GM21367 (cell line): Measurements from ENCODE around the gene GNA12.

ENCODE experiments used
- ATAC-seq: cut with Tn5 transposase; IDR thresholded peaks from one replicate; pipeline ENCODE4 v1.9.1; 2021; ENCODE audit not compliant: unreplicated experiment

Gene GNA12

DNA sequence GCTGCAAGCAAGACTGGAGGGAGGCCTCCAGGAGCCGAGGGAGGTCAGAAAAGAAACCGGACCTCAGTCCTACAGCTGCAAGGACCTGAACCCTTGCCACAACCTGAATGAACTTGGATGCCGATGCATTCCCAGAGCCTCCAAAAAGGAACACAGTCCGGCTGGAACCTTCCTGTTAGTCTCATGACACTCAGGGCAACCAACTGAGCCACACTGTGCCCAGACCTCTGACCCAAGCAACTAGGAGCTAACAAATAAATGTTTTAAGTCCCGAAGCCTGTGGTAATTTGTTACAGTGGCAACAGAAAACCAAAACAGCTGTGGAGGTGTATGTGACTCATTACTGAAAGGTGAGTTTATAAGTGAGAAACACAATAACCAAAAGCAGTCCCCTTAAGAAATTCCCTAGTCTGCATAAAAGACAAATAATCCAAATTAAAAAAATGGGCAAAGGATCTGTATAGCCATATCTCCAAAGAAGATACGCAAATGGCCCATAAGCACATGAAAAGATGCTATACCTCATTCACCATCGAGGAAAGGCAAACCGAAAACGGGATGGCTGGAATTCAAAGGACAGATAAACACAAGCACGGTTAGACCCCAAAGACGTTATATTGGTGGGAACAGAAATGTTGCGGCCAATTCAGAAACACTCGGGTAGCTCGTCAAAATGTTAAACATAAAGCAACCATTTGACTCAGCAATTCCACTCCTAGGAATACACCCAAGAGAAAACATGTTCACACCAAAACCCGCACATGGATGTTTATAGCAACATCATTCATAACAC is 24.8 kb downstream of the GNA12 start:
- no peak for ATAC-seq

DNA sequence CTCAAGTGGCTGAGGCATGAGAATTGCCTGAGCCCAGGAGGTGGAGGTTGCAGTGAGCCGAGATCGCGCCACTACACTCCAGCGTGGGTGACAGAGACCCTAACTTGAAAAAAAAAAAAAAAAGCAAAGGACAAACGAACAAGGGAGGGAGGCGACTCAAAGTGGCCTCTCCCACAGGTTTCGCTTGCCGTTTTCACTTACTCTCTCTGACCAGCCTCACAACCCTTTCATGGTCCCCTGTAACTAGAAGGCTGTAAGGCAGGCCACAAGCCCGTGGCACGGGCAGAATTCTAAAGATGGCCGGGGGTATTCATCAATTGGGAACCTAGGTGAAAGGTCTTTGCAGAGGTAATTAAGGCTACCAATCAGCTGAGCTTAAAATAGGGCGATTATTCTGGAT is 25.5 kb downstream of the GNA12 start:
- no peak for ATAC-seq

DNA sequence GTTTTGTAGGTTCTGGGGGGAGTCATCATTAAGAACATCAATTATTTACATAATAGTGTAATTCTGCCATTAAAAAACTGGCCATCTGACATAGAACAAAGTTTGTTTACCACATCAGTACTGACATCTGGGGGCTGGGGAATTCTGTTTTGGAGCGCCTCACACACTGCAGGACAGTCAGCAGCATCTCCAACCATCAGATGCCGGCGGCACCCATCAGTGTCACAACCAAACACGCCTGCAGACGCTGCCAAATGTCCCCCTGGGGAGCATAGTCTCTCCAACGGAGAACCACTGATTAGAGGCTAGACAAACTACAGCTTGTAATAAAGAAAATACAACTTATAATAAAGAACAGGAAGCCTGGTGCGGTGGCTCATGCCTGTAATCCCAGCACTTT is 26.0 kb downstream of the GNA12 start:
- ATAC-seq: no peak

DNA sequence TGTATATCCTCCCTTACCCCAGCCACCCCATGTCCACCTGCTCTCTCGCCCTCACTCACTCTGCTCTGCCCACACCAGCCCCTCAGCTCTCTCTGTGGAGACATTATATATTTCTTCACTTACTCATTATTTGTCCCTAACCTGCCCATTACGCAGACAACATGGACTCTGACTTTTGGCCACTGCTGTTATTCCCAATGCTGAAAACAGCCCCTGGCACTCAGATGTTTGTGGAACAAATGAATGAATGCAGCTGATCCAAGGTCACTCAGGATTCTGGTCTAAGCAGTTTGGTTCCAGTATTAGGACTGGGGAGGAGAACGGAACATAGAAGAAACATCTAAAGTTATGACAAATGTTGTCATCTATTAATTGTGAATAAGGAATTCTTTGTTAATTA is 26.7 kb downstream of the GNA12 start:
- no peak for ATAC-seq

DNA sequence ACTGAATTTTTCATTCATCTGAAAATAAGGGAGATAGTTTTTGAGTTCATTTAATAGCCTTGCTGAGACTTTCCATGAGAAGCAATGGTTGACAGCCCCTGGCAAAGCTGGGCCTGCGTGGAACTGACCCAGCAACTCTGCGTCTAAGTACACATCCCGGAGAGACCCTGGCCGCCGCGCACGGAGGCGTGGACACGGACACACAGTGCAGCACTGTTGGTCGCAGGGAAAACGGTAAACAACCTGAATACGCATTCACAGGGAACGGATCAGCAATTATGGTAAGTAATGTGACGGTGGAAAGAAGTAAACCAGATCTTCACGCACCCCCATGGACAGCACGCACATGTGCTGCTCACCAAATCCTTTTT is 28.2 kb downstream of the GNA12 start:
- no peak for ATAC-seq

DNA sequence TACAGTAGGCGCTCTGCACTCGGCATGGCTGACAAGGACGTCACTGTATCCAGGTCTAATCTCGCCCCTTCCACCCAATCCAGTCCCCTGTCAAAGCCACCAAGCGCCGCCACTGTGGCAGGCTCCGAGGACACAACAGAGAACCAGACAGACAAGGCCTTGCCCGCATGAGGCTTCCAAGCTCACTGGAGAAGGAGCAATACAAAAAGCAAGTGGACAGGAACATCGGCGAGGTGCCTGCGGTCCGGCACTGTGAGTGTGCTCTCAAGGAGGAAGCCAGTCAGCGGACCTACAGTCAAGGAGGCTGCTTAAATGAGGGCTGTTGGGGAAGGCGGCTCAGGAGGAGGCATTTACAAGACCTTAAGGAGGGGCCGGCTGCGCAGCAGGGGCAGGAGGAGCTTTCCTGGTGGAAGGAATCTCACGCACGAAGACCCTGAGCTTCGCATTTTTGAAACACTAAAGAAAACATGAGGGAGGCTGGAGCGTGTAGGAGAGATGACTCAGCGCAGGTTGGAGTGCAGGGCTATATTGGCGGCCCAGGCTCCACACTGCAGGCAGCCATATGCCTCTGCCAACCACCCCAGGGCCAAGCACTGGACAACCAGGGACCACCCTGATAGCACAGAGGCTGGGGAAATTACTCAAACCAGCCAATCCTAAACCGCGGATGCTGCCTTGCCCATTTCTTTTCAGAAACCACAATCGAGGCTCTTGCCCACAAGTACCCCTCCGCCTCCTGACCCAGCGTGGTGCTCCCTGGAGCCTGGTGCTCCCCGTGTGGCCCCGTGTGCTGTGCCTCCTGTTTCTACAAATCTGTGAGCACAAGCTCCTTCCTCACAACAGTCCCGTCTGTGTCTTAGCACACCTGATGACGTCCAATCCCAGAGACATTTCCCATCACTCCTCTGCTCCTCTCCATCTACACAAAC is 28.9 kb downstream of the GNA12 start:
- ATAC-seq: no peak

DNA sequence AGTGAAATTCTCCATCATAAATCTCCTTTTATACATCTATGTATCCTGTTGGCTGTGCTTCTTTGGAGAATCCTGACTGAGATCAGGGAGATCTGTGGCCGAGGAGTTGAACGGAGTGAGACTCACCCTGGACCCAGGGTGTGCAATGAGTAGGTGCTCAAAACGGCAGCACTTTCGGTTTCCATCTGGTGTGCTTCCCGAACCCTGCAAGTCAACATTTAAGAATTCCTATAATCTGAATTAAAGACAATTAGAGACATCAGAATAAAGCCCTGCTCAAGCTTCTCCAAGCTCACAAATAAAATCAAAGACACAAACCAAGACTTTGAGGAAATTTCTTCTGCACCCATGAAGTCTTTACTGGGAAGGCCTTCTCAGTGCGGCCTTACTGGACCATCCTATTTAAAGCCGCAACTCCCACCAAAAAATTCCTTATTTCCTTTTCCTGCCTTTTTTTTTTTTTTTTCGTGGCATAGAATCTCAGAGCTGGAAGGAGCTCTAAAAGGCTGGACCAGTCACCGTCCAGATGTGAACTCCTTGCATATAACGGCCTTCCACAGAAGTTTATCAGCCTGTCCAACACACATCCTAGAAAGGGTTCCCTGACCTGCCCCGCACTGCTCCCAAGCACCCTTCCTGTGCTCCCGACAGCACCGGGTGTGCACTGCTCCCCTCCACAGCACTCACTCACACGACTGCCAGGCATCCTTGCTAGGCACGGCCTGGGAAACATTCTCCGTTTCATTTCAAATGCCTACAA is 29.7 kb downstream of the GNA12 start:
- ATAC-seq: no peak

DNA sequence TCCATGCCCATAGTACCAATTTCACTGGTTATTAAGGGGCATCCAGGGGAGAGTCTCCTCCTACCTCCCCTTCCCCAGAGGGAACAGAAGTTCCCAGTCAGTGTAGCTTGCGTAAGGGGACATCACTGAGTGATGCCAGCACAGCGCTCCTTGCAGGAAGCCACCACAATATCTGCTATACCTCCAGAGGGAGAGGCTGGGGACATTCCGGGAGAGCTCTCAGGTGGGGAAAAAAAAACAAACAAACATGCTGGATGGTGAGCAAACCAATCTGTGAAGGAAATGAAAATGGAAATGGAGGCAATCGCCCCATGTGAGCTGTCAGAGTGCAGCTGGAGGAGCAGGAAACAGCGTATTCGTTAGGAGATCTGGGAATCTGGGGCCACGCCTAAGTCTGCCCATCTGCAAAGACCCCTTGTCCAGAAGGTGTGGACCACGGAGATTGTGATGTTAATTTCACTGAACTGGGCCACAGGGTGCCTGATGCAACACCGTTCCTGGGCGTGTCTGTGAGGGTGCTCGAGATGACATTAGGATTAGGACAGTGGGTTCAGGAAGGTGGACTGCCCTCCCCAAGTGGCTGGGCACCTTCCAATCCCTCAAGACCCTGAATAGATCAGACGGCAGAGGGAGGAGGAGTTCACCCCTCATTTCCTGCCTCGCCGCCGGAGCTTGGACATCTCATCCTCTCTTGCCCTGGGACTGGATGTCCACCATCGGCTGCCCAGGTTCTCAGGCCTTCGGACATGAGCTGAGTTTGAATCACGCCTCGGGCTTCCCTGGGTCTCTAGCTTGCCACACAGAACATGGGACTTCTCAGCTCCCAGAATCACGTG is 30.5 kb downstream of the GNA12 start:
- no peak for ATAC-seq

DNA sequence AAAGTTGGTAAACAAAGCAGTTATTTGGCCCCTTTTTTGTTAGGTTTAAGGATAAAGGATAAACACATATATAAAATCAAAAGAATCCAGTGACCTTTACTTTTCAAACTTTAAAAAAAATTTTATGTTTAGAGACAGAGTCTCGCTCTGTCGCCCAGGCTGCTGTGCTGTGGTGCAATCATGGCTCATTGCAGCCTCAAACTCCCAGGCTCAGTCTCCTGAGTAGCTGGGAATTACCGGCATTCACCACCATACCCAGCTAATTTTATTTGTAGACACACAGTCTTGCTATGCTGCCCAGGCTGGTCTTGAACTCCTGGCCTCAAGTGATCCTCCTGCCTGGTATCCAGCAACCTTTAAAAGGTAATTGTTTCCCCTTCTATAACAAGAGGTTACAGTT is 31.3 kb downstream of the GNA12 start:
- no peak for ATAC-seq

DNA sequence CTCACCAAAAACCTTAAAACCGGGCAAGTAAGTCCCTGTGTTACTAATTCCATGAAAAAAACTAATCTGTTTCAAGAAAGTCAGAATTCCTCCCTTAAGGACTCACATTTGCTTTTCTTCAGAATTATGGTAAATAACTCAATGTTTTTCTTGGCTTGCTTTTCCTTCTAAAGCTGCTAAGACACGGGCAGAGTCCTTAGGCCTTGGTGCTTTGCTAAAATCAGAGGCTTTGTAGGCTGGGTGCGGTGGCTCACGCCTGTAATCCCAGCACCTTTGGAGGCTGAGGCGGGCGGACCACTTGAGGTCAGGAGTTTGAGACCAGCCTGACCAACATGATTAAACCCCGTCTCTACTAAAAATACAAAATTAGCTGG is 32.0 kb downstream of the GNA12 start:
- ATAC-seq: no peak

DNA sequence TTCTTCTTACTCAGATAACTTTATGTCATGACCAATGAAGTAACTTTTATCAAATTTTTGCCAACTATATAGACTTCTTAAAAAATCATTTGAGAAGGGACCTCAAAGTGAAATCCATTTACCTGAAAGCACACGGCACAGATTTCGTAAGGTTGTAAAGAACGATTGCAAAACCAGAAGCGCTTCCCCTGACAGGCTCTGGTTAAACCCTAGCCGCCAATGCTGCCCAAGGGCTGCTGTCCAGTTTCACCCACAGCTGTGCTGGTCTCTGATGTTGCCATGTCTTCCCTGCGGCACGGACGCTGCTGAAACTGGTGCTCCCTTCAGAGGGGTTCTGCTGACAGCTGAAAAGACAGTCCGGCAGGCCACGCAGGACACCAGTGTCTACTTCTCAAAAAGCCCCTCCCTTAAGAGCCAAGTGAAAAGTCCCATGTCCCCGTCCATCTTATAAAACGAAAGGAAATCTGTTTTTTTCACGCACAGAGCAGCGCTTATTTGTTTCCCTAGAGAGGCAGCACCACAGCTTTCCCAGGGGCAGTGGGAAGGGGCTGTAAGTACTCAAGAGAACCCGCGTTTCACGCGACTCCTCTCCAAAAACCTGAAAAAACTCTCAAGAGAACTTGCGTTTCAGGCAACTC is 32.5 kb downstream of the GNA12 start:
- ATAC-seq: no peak

DNA sequence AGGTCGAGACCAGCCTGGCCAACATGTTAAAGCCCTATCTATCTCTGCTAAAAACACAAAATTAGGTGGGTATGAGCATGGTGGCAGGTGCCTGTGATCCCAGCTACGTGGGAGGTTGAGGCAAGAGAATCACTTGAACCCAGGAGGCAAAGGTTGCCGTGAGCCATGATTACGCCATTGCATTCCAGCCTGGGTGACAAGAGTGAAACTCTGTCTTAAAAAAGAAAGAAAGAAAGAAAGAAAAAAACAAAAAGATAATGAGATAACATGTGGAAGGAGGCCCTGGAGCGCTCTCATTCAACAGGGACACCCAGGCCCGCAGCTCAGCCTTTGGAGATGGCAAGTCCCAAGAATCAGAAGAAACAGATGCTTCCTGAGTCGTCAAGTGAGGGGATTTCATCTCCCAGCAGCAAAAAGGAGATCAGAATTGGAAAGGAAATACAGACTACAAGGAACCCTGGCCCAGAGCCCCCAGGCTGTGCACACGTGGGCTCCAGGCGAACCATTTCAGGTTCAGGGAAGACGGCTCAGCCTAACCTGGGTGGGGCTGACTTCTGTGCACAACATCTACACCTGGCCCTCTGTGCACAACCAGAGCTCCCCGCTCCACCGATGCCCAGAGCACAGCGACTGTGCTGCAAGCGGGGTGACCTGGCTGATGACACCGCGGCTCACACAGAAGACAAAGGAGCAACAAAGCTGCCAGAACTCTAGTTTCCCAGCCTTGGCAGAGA is 33.3 kb downstream of the GNA12 start:
- no peak for ATAC-seq

DNA sequence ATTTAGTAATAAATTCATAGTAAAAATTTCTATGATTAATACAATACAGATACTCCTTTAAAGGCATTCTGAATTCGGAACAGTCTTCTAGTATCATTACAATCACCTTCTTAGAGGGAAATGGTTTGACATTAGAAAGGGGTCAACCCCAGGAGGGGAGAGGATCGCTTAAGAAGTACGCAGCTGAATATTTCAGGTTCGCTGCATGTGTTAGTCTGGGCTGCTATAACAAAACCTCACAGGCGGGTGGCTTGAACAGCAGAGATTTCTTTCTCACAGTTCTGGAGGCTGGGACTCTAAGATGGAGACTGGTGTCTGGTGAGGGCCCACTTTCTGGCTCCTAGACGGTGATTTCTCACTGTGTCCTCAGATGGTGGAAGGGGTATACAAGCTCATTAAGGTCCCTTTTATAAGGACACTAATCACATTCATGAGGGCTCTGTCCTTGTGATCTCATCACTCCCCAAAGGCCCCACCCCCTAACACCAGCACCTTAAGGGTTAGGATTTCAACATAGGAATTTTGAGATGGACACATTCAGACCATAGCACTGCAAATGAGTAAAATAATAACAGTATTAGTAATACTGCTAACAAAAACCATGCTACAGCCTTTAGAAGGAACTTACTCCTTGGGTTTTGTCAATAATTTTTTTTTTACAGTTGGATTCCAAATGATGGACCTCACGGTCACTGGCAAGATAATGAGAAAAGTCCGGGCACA is 34.0 kb downstream of the GNA12 start:
- ATAC-seq: no peak

DNA sequence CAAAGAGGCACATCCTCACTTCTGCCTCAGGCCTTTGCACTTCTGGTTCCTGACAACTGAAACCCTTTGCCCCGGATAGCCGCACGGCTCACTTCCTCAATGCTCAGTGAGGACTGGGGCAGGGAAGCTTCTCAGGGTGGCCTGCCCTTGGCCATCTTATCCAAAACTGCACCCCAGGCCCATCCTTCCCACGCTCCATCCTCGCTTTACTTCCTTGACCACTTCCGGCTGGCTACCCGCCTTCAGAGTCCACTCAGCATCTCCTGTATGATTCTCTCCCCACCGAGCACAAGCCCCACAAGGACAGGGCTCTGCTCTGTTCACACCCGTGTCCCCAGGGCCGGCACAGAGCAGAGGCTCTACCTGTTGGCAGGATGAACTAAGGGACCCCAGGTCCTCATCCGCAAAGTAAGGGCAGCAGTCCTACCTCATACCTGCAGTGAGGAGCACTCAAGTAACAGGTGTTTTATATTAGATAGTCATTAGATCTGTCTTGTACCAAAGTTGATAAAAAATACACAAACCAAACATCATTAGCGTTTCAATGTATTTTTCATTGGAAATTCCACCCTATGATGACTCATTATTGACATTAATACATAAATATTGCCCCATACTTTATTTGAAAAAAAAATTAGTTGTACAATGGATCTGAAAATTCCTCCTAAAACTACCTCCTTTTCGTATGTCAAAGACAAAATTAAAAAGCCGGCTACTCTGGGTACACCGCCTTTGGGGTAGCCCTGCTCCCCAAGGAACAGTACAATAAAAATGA is 35.0 kb downstream of the GNA12 start:
- ATAC-seq: no peak

DNA sequence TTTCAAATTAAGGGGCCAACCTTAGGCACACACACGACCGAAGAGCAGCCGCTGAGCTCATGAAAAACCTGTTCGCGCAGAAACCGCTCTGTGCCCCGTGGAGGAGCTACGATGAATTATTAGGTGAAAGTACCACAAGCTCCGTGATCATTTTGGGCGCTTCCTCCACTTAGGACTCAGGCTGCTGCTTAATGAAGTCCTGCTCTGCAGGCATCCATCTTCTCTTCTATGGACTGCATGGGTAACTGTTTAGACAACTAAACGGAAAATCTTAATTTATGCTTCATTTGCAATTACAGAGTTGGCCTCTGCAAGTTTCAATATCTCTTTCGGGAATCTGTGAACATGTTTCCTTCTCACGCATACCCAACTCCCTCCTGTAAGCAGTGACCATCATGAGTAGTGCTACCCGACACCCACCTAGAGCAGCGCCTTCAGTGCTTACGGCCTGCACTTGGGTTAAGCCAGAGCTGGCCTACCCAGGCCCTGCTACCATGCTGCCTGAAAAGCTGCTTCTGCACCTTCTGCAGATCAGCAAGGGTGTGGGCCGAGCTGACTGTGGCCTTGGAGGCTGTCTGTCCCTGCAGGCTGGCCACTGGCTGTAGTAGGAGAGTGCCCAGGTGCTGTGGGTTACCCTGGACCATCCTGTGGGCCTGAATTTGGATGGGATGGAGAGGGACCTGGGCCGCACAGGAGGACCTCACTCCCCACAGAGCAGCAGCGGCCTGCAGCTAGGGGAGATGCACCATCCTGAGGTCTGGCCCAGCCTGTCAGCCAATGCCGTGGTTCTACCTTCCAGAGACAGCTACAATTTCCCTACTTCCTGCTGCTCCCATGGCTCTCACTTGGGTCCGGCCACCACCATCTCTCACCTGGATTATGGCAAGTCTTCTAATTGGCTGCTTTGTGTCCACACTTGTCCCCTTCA is 36.0 kb downstream of the GNA12 start:
- no peak for ATAC-seq

DNA sequence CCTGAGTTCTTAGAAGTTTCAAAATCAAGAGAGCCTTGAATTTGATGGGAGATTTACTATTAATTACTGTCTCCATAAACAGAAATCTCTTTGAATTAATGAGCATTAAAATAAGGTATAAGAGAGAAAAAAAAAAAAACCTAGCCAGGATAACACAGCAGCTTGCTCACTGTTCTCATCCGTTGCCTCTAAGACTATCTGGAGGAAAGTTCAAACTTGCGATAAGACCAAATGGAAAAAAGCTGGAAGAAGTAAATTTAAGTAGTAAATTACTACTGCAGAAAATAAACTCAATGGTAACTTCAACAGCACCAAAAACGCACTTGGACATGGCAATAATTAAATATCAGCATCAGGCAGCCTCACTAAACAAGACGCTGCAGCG is 36.7 kb downstream of the GNA12 start:
- ATAC-seq: no peak

DNA sequence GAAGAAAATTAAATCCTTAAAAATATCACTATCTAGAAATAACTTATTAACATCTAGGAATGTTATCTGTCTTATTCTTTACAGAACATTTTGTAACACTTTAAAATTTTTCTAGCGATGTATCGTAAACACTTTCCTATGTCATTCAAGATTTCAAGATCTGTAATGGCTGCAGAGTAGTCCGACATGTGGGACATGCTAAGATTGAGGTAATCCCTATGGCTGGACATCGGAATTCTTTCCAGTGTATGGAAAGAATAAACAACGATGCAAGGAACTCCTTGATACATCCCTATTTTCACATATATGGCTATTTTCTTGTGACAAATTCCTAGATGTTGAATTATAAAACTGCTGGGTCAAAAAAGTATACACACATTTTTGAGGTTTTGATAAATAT is 37.5 kb downstream of the GNA12 start:
- ATAC-seq: no peak
